Measurements from ENCODE around the gene EPHB1.

DNA sequence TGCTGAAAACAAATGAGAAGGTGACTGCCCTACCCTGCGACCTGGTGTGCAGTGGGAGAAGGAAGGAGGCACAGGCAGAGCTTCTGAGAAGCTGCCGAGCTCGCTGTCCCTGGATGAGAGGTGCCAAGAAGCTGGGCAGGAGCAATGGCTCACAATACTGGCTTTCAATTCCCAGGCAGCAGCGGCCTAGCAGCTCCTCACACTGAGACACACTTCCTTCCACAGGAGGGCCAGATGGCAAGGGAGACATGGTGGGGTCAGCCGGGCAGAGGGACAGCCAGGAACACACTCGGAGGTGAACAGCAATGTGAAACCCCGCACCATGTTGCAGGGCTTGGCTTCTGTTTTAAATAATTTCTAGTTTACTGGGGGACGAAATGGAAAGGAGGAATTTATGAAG is 314.6 kb downstream of the EPHB1 start:
- TF ChIP-seq, protein P1, sequence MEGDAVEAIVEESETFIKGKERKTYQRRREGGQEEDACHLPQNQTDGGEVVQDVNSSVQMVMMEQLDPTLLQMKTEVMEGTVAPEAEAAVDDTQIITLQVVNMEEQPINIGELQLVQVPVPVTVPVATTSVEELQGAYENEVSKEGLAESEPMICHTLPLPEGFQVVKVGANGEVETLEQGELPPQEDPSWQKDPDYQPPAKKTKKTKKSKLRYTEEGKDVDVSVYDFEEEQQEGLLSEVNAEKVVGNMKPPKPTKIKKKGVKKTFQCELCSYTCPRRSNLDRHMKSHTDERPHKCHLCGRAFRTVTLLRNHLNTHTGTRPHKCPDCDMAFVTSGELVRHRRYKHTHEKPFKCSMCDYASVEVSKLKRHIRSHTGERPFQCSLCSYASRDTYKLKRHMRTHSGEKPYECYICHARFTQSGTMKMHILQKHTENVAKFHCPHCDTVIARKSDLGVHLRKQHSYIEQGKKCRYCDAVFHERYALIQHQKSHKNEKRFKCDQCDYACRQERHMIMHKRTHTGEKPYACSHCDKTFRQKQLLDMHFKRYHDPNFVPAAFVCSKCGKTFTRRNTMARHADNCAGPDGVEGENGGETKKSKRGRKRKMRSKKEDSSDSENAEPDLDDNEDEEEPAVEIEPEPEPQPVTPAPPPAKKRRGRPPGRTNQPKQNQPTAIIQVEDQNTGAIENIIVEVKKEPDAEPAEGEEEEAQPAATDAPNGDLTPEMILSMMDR (IDR thresholded peaks at IDR 0.05): no peak
- no peak for TF ChIP-seq POLR2A (IDR thresholded peaks at IDR 0.05)

Measured in thyroid gland (tissue), 4 donors.